ENCODE data around the gene UNC5C. TPM values are rescaled to one million over a fixed set of nuclear protein-coding genes. Genes with fewer than 3 reads are reported as not detected.

The UNC5C gene
- total and polyA plus RNA-seq, 4 donors, result 0.27 to 1.2 (median 0.78) TPM

GRCh38 chr4:95191537-95191936 lies 357.2 kb downstream of the UNC5C start:
- Histone ChIP-seq H3K4me1 (ENCODE audit: control insufficient read depth in 4 of 4, insufficient read depth in 4 of 4, low read length in 3 of 4) (no peaks in the 10 kb centered on the region), H3K9ac (ENCODE audit: low read depth in 1 of 2, low read length in 2 of 2) (no peak overlapping the region), H3K4me3 (ENCODE audit: low read depth in 1 of 3, low read length in 3 of 3) (no peak overlapping the region), H3K9me3 (ENCODE audit: control insufficient read depth in 4 of 4, low read length in 3 of 4) (no peaks in the 10 kb centered on the region), H3K27ac (ENCODE audit: low read depth in 1 of 2, low read length in 2 of 2) (no peak overlapping the region), H3K36me3 (ENCODE audit: control insufficient read depth in 4 of 4, insufficient read depth in 3 of 4, low read depth in 1 of 4, low read length in 3 of 4) (no peaks in the 10 kb centered on the region), H3K27me3 (ENCODE audit: control insufficient read depth in 4 of 4, insufficient read depth in 4 of 4, low read length in 3 of 4) (peaks cover 0 to 3% (median 0%) of the 10 kb centered on the region in 4 donors)
- WGBS, result 95% methylated on average over 3 of the region's 3 CpGs
- DNase-seq (ENCODE audit: low spot score), result no peak
- TF ChIP-seq GABPA (IDR thresholded peaks at IDR 0.05 in 1 of 2, conservative IDR thresholded peaks at IDR 0.05 in 1 of 2) (no peak), NR2F2 (IDR thresholded peaks at IDR 0.05) (no peak), RAD21 (IDR thresholded peaks at IDR 0.05) (no peak)
- TF ChIP-seq, protein P1, sequence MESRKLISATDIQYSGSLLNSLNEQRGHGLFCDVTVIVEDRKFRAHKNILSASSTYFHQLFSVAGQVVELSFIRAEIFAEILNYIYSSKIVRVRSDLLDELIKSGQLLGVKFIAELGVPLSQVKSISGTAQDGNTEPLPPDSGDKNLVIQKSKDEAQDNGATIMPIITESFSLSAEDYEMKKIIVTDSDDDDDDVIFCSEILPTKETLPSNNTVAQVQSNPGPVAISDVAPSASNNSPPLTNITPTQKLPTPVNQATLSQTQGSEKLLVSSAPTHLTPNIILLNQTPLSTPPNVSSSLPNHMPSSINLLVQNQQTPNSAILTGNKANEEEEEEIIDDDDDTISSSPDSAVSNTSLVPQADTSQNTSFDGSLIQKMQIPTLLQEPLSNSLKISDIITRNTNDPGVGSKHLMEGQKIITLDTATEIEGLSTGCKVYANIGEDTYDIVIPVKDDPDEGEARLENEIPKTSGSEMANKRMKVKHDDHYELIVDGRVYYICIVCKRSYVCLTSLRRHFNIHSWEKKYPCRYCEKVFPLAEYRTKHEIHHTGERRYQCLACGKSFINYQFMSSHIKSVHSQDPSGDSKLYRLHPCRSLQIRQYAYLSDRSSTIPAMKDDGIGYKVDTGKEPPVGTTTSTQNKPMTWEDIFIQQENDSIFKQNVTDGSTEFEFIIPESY (IDR thresholded peaks at IDR 0.05), result no peak

GRCh38 chr4:95190751-95191436 lies 357.9 kb downstream of the UNC5C start:
- H3K27me3 ChIP-seq (ENCODE audit: control insufficient read depth in 4 of 4, insufficient read depth in 4 of 4, low read length in 3 of 4), result peaks cover 0 to 3% (median 0%) of the 10 kb centered on the region in 4 donors
- 59% methylated on average over 9 of the region's 9 CpGs for WGBS
- no peaks in the 10 kb centered on the region for H3K4me1 ChIP-seq (ENCODE audit: control insufficient read depth in 4 of 4, insufficient read depth in 4 of 4, low read length in 3 of 4)
- H3K27ac ChIP-seq (ENCODE audit: low read depth in 1 of 2, low read length in 2 of 2), result no peak overlapping the region
- H3K36me3 ChIP-seq (ENCODE audit: control insufficient read depth in 4 of 4, insufficient read depth in 3 of 4, low read depth in 1 of 4, low read length in 3 of 4), result no peaks in the 10 kb centered on the region
- TF ChIP-seq MAX (IDR thresholded peaks at IDR 0.05), result no peak
- TF ChIP-seq TAF1 (conservative IDR thresholded peaks at IDR 0.05), result no peak
- TF ChIP-seq, protein P1 (IDR thresholded peaks at IDR 0.05), result no peak
- TF ChIP-seq YY1 (IDR thresholded peaks at IDR 0.05), result no peak
- TF ChIP-seq FOXA1 (IDR thresholded peaks at IDR 0.05), result no peak
- no peak for TF ChIP-seq NR2F2 (IDR thresholded peaks at IDR 0.05)
- TF ChIP-seq RXRA (IDR thresholded peaks at IDR 0.05), result no peak
- TF ChIP-seq, protein P2, sequence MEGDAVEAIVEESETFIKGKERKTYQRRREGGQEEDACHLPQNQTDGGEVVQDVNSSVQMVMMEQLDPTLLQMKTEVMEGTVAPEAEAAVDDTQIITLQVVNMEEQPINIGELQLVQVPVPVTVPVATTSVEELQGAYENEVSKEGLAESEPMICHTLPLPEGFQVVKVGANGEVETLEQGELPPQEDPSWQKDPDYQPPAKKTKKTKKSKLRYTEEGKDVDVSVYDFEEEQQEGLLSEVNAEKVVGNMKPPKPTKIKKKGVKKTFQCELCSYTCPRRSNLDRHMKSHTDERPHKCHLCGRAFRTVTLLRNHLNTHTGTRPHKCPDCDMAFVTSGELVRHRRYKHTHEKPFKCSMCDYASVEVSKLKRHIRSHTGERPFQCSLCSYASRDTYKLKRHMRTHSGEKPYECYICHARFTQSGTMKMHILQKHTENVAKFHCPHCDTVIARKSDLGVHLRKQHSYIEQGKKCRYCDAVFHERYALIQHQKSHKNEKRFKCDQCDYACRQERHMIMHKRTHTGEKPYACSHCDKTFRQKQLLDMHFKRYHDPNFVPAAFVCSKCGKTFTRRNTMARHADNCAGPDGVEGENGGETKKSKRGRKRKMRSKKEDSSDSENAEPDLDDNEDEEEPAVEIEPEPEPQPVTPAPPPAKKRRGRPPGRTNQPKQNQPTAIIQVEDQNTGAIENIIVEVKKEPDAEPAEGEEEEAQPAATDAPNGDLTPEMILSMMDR (IDR thresholded peaks at IDR 0.05; ENCODE audit: low read depth, low read length, missing input control), result no peak
- TF ChIP-seq REST (IDR thresholded peaks at IDR 0.05), result no peak
- TF ChIP-seq EGR1 (IDR thresholded peaks at IDR 0.05; ENCODE audit: low read depth in 2 of 2), result no peak
- TF ChIP-seq HNF4A (conservative IDR thresholded peaks at IDR 0.05), result no peak
- no peak for TF ChIP-seq SP1 (IDR thresholded peaks at IDR 0.05)
- no peak for TF ChIP-seq JUND (IDR thresholded peaks at IDR 0.05)
- no peak for TF ChIP-seq RAD21 (IDR thresholded peaks at IDR 0.05)
- TF ChIP-seq ATF3 (IDR thresholded peaks at IDR 0.05), result no peak
- no peak for TF ChIP-seq GABPA (IDR thresholded peaks at IDR 0.05 in 1 of 2, conservative IDR thresholded peaks at IDR 0.05 in 1 of 2)
- no peaks in the 10 kb centered on the region for H3K9me3 ChIP-seq (ENCODE audit: control insufficient read depth in 4 of 4, low read length in 3 of 4)
- no peak overlapping the region for H3K4me3 ChIP-seq (ENCODE audit: low read depth in 1 of 3, low read length in 3 of 3)
- DNase-seq (ENCODE audit: low spot score), result no peak
- no peak overlapping the region for H3K9ac ChIP-seq (ENCODE audit: low read depth in 1 of 2, low read length in 2 of 2)
